Measurements from ENCODE around the gene GKN1. TPM values are rescaled to one million over a fixed set of nuclear protein-coding genes. Genes with fewer than 3 reads are reported as not detected.

The GKN1 gene
- total and polyA plus RNA-seq, 4 donors: 0.15 TPM; not detected in 3

DNA sequence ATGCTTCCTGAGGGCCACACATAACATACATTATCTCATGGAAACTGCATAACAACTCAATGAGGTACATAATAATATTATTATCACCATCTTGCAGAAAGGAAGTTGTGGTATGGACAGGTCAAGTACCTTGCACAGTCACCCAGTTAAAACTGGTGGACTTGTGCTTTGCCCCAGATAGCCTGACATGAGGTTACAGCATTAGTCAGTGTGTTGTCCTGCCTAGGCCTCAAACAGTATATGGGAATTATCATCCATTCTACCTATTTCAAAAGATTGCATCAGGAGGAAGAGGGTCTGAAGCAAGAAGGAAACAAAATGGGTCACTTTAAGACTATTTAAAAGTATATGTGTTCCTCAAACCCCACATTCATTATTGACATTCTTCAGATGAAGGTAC, 33.2 kb downstream of the GKN1 start:
- DNase-seq (no peak), ATAC-seq (ENCODE audit: insufficient read depth, low FRiP score) (no peak)

DNA sequence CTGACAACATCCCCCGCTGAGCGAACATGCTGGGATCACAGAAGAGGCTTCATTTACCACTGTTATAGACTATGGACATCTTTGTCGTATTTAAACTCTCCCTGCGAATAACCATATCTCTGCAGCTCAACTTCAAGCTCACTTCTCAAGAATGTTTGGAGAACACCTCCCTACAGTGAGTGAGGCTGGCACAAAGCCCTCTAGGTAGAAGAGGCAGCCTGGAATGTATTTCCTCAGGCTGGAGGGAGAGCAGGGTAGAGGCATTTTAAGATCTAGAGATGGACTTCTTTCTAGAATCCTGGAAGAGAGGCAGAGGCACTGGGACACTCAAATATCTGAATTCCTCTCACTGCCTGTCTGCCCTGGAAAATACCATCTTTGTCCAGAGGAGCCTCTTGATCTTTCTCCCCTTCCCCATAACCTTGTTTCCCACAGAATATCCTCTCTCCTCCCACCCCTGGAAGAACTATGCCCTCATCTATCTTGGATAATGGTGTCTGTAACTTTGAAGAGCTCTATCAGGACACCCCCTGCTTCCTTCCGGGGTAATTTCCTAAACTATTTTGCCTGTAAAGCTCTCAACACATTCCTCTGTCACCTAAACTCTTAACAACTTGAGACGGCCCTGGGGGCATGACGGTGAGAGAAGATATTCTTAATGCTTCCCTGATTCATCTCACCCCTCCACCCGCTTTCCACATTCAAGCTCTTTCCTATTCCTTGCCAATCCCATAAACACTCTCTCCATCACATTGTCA, 36.2 kb downstream of the GKN1 start:
- H3K4me3 ChIP-seq: no peak overlapping the region
- no peak for ATAC-seq (ENCODE audit: insufficient read depth, low FRiP score)
- H3K9ac ChIP-seq (ENCODE audit: insufficient read depth in 1 of 2, low read length in 2 of 2): no peak overlapping the region
- no peak overlapping the region for H3K27ac ChIP-seq (ENCODE audit: low read depth in 1 of 2, low read length in 1 of 2)
- TF ChIP-seq, protein P1, sequence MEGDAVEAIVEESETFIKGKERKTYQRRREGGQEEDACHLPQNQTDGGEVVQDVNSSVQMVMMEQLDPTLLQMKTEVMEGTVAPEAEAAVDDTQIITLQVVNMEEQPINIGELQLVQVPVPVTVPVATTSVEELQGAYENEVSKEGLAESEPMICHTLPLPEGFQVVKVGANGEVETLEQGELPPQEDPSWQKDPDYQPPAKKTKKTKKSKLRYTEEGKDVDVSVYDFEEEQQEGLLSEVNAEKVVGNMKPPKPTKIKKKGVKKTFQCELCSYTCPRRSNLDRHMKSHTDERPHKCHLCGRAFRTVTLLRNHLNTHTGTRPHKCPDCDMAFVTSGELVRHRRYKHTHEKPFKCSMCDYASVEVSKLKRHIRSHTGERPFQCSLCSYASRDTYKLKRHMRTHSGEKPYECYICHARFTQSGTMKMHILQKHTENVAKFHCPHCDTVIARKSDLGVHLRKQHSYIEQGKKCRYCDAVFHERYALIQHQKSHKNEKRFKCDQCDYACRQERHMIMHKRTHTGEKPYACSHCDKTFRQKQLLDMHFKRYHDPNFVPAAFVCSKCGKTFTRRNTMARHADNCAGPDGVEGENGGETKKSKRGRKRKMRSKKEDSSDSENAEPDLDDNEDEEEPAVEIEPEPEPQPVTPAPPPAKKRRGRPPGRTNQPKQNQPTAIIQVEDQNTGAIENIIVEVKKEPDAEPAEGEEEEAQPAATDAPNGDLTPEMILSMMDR (IDR thresholded peaks at IDR 0.05; ENCODE audit: control extremely low read depth, extremely low read depth): no peak
- 50 to 73% methylated on average over 8 of the region's 8 CpGs for WGBS, 2 donors
- no peaks in the 10 kb centered on the region for H3K9me3 ChIP-seq (ENCODE audit: control insufficient read depth in 4 of 4, insufficient read depth in 3 of 4, low read length in 3 of 4)
- H3K4me1 ChIP-seq (ENCODE audit: control insufficient read depth in 5 of 5, insufficient read depth in 5 of 5, low read length in 5 of 5): peaks cover 0 to 21% (median 4%) of the 10 kb centered on the region in 5 donors
- H3K36me3 ChIP-seq (ENCODE audit: control insufficient read depth in 4 of 4, insufficient read depth in 4 of 4, low read length in 4 of 4): no peaks in the 10 kb centered on the region
- no peak for DNase-seq
- no peaks in the 10 kb centered on the region for H3K27me3 ChIP-seq (ENCODE audit: control insufficient read depth in 3 of 3, insufficient read depth in 3 of 3, low read length in 2 of 3)

More for the DNA sequence above, 33.2 kb downstream of the GKN1 start:
- Histone ChIP-seq H3K9me3 (ENCODE audit: control insufficient read depth in 4 of 4, insufficient read depth in 3 of 4, low read length in 3 of 4) (no peaks in the 10 kb centered on the region), H3K4me3 (no peak overlapping the region), H3K36me3 (ENCODE audit: control insufficient read depth in 4 of 4, insufficient read depth in 4 of 4, low read length in 4 of 4) (no peaks in the 10 kb centered on the region), H3K27ac (ENCODE audit: low read depth in 1 of 2, low read length in 1 of 2) (no peak overlapping the region), H3K27me3 (ENCODE audit: control insufficient read depth in 3 of 3, insufficient read depth in 3 of 3, low read length in 2 of 3) (no peaks in the 10 kb centered on the region), H3K4me1 (ENCODE audit: control insufficient read depth in 5 of 5, insufficient read depth in 5 of 5, low read length in 5 of 5) (peaks cover 0 to 4% (median 0%) of the 10 kb centered on the region in 5 donors), H3K9ac (ENCODE audit: insufficient read depth in 1 of 2, low read length in 2 of 2) (no peak overlapping the region)
- TF ChIP-seq, protein P1 (IDR thresholded peaks at IDR 0.05; ENCODE audit: control extremely low read depth, extremely low read depth): no peak

DNA sequence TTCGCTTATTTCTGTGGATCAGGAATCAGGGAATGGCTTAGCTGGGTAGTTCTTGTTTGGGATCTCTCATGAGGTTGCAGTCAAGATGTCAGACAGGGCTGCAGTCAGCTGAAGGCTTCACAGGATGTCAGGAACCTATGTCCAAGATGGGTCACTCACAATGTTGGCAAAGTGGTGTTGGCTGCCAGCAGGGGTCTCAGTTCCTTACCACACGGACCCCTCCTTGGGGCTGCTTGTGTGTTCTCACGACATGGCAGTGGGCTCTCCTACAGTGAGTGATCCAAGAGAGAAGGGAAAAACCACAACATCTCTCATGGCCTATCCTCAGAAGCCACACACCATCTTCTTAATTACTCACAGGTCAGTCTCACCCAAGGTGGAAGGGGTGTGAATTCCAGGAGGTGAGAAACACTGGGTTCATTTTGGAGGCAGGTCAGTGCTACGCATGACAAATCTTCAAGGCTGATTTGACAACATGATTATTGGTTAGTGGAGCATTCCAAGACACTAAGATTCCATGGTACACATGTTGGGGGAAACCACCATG, 37.2 kb downstream of the GKN1 start:
- no peak for DNase-seq

More for the DNA sequence above, 37.2 kb downstream of the GKN1 start:
- no peak overlapping the region for H3K4me3 ChIP-seq
- no peaks in the 10 kb centered on the region for H3K27me3 ChIP-seq (ENCODE audit: control insufficient read depth in 3 of 3, insufficient read depth in 3 of 3, low read length in 2 of 3)
- H3K4me1 ChIP-seq (ENCODE audit: control insufficient read depth in 5 of 5, insufficient read depth in 5 of 5, low read length in 5 of 5): peaks cover 0 to 29% (median 1%) of the 10 kb centered on the region in 5 donors
- ATAC-seq (ENCODE audit: insufficient read depth, low FRiP score): no peak
- TF ChIP-seq, protein P1 (IDR thresholded peaks at IDR 0.05; ENCODE audit: control extremely low read depth, extremely low read depth): no peak
- H3K27ac ChIP-seq (ENCODE audit: low read depth in 1 of 2, low read length in 1 of 2): no peak overlapping the region
- H3K9me3 ChIP-seq (ENCODE audit: control insufficient read depth in 4 of 4, insufficient read depth in 3 of 4, low read length in 3 of 4): no peaks in the 10 kb centered on the region
- no peak overlapping the region for H3K9ac ChIP-seq (ENCODE audit: insufficient read depth in 1 of 2, low read length in 2 of 2)
- 73 to 85% methylated on average over 4 of the region's 4 CpGs for WGBS, 2 donors
- no peaks in the 10 kb centered on the region for H3K36me3 ChIP-seq (ENCODE audit: control insufficient read depth in 4 of 4, insufficient read depth in 4 of 4, low read length in 4 of 4)

All from lung (tissue), 12 donors.